GM21717 (cell line): Measurements from ENCODE around the gene ULK4.
"Not testable (repeated sequence)": the region's sequence is repeated elsewhere in the genome, so short reads cannot be mapped to it uniquely, and the experiment has no call there.

Experiments
- ATAC-seq: cut with Tn5 transposase; IDR thresholded peaks from one replicate; pipeline ENCODE4 v1.9.1; 2021; ENCODE audit warnings: mild to moderate bottlenecking, moderate library complexity; ENCODE audit not compliant: unreplicated experiment

The ULK4 gene

DNA sequence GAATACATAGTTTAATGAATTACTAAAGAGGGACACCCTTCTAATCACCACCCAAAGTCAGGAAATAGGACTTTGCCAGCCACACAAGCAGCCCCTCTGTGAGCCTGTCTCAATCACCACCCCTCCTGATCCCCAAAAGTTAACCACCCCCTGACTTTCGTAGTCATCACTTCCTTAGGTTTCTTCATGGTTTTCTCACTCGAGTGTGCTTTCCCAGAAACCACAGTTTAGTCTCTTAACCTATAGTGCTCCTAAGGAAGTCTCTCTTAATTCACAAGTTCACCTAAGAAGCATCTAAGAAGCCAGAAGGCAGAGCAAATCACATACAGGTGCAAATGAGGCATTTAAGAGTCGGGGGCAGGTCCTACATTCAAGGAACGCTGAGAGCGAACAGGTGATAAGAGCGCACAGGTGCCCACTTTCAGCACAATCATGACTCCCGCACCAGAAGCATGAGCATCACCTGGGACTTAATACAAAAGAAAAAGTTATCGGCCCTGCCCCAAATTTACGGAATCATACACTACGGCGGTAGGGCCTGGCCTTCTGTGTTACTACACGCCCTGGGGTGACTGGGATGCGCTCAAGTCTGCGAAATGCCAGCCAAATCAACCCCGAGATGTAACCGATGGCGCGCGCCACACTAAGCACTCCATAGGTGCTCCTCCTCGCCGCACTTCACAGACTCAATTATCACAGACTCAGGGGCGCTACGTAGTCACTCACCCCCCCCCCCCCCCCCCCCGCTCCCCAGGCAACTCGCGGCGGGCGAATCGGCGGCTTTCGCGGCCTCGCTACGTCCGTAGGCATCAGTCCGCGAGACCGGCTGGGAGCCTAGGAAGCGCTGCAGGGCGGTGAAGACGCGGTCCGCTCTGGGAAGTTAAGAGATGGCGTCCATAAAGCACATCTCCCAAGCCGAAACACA is 815 bp downstream of the ULK4 start:
- ATAC-seq = peak; percentile 18

DNA sequence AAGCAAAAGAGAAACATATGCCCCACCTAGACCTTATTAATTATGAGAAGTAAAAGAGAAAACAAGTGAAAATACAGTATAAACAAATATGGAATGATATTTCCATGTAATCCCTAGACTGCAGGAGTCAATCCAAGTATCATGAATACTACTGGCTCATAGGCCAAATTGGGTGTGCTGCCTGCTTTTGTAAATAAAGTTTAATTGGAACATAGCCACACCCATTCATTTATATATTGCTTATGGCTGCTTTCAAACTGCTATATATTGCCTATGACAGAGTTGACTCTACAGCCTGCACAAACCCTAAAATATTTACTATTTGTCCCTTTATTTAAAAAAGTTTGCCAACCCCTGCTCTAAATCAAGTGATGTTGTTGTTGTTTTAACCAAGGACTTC is 5.3 kb downstream of the ULK4 start:
- ATAC-seq = no peak

- ATAC-seq = no peak
Measured at GRCh38 chr3:41955192-41955591, 6.7 kb downstream of the ULK4 start.

- ATAC-seq = no peak
Measured at GRCh38 chr3:41943311-41943843, 18.5 kb downstream of the ULK4 start.

- no peak for ATAC-seq
Measured at GRCh38 chr3:41940393-41940792, 21.5 kb downstream of the ULK4 start.

DNA sequence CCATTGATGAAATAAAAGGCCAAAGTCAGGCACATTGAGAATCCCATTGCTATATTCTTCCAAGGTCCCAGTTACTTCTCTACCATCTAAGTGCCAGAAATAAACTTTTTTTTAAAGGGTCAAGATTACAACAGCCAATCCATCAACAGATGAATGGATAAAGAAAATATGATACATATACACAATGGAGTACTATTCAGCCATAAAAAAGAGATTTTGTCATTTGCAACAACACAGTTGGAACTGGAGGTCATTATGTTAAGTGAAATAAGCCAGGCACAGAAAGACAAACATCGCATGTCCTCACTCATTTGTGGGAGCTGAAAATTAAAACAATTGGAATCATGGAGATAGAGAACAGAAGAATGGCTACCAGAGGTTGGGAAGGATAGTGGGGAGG is 25.5 kb downstream of the ULK4 start:
- ATAC-seq = no peak

DNA sequence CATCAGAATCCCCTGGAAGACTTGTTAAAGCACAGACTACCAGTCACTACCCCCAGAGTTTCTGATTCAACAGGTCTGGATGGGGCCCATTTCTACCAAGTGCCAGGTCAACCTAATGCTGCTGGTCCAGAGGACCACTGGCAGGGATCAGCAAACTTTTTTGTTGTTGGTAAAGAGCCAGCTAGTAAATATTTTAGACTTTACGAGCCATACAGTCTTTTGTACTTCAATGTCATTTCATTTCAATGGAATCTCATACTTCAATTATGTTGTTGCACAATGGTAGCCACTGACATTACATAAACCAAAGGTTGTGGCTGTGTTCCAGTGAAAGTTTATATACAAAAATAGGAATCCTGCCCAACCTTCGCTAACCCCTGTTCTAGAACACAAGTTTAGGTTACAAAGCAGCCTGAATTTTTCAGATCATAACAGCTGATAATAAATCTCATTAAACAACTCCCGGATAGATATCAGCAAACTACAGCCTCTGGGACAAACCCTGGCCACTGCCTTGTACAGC is 28.7 kb downstream of the ULK4 start:
- no peak for ATAC-seq

- ATAC-seq = no peak
Measured at GRCh38 chr3:41932464-41932863, 29.4 kb downstream of the ULK4 start.

DNA sequence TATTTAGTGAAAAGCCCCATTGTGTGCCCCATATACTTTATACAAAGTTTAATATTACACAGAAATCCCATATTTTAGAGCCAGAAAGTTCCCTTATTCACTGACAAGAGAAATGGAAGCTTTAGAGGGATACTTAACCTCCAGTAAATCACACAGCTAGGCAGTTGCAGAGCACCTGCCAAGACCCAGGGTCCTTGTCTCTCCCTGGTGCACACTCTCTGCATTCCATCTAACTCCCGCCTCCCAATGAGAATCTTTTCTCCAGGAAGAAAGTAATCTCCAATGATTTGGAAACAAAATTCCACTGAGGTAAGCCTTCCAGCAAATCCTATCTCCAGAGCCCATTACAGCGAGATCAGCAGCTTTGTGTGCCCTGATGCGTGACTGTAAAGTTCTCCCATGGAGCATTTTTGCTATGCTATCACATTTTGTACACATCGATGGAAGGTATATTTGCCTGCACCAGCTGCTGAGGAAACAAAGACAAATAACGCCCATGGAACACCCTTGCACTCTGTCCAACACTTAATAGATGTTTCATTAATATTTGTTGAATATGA is 41.4 kb downstream of the ULK4 start:
- no peak for ATAC-seq

DNA sequence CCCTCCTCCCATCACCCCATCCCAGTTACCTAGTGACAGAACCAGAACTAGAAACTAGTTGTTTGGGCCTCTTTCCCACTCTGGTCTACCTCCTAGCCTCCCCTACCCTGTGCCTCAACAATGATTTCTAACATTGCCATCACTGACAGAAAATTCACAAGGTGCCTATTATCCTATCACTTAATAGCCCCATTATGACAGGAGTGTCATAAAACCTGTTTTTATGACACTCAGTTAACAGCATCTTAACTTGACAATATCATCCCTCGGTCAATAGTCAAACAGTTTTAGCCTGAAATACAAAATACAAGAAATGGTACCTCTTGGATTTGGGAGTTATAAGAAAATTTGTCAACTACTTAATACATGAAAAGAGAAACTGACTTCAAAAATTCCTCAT is 46.5 kb downstream of the ULK4 start:
- no peak for ATAC-seq

GRCh38 chr3:41912280-41912679 is 49.6 kb downstream of the ULK4 start:
- no peak for ATAC-seq

DNA sequence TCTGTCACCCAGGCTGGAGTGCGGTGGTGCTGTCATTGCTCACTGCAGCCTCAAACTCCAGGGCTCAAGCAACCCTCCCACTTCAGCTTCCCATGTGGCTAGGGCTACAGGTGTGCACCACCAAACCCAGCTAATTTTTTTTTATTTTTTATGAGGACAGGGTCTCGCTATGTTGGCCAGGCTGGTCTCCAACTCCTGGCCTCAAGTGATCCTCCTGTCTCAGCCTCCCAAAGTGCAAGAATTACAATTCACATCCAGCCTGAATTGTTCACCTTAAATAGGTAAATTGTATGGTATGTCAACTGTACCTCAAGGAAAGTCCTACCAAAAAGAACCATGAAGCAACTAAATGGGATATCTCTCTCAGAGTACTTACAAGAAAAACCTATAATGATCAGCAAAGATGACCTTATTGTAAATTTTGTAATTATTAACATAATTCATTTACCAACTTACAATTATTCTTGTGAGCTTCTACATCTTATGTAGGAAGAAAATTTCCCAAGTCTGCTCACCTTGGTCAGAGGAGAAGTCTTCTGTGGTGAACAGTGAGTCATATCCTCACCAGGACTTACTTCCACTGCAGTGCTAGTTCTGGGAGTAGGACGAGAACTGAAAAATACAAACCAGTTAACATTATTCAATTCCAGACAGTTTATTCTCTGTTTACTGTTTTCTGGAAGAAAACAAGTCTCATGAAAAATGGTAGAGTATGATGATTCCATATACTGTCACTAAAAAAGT is 54.4 kb downstream of the ULK4 start:
- ATAC-seq = no peak

DNA sequence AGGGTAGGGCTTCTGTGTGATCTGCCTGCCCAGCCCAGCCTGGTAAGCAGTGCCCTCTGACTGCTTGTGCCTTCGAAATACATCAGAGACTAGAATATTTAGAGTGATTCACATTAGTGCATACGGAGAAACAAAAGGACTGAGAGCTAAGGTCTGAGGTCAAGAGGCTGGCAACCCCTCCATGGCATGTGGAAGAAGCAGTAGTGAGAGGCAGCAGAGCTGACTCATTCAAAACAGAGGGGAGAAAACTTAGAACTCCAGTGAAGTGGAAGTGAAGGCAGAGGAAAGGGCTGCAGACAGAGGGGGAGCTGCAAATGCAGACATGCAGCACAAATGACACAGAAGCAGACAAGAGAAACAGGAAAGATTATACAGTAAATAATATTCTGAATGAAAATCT is 61.6 kb downstream of the ULK4 start:
- ATAC-seq = no peak

GRCh38 chr3:41898631-41899030 is 63.3 kb downstream of the ULK4 start:
- no peak for ATAC-seq

DNA sequence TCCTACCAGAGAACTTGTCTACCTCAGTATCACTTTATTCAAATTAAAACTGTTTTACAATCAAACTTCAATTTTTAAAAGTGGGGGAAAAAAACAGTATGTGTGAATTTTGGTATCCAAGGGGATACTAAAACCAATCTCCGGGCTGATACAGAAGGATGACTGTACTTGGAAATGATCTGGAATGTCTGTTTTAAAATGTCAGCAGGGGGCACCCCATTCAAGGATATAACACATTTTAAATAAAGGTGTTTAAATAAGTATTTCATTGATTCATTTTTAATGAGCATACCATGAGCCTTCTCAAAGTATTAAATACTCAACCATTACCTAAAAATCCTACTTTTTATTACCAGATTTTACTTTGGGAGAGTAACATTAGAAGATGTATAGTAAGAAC is 67.9 kb downstream of the ULK4 start:
- no peak for ATAC-seq

- ATAC-seq = no peak
Measured at GRCh38 chr3:41888368-41889076, 73.4 kb downstream of the ULK4 start.

DNA sequence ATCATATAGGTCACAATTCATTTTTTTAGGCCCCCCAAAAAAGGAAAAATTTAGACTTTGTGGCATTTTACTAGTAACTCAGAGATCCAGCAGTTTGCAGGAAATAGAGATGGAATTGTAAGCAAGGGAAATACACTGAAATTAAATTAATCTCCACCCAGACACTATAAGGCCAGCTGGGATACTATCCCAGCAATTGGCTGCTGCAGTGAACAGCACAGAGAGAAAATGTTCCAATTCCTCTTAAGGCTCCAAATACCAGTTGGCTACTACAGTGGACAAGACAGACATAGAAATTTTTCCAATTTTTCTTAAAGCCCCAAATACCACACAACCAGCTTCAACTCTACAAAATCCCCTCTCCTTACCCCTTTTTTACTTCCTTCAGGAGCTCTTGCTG is 78.9 kb downstream of the ULK4 start:
- ATAC-seq = no peak

- ATAC-seq = no peak
Measured at GRCh38 chr3:41881233-41881821, 80.6 kb downstream of the ULK4 start.

GRCh38 chr3:41880387-41880786 is 81.5 kb downstream of the ULK4 start:
- ATAC-seq = no peak

GRCh38 chr3:41877741-41878140 is 84.2 kb downstream of the ULK4 start:
- ATAC-seq = not testable (repeated sequence)
